PC-3 (cell line): ENCODE measurements around the gene CDC42EP5. TPM values are rescaled to one million over a fixed set of nuclear protein-coding genes. Genes with fewer than 3 reads are reported as not detected.

ENCODE experiments used
- ATAC-seq: fragments of 200-7000 bp; cut with Tn5 transposase; 2 replicates; pipeline ENCODE4 v1.9.1; 2020; ENCODE audit warnings: mild to moderate bottlenecking, moderate library complexity
- BruUV-seq: library from RNA; stranded (reverse); fragments of 400-500 nt; replicated peaks from 2 replicates; lab custom pipeline; 2021; lab: Mats Ljungman, UMichigan
- CTCF ChIA-PET: fragments of 300-600 bp; sonication (Branson Sonifier 250); formaldehyde crosslinking; loops from one replicate; lab custom pipeline; 2022; ENCODE audit warnings: antibody characterized with exemption; lab: Charles Lee
- POLR2A ChIA-PET: fragments of 300-600 bp; sonication (Branson Sonifier 250); formaldehyde crosslinking; loops from one replicate; lab custom pipeline; 2022; ENCODE audit warnings: antibody characterized with exemption; ENCODE audit not compliant: unreplicated experiment; lab: Charles Lee
- DNase-seq: peaks from one replicate; pipeline ENCODE4 v3.0.0-alpha.2; 2015
- H2AFZ ChIP-seq: fragments of 300-600 bp; sonication (generic); 2 replicates; pipeline ENCODE4 v1.6.0; 2016; ENCODE audit warnings: antibody characterized with exemption, low read length
- H3F3A ChIP-seq: fragments of 300-600 bp; sonication (generic); one replicate; pipeline ENCODE4 v1.6.0; 2017; ENCODE audit warnings: antibody characterized with exemption, low read length, control low read depth, mild to moderate bottlenecking; ENCODE audit not compliant: unreplicated experiment
- H3K27ac ChIP-seq: fragments of 300-600 bp; sonication (generic); 2 replicates; pipeline ENCODE4 v1.5.1; 2016; ENCODE audit warnings: mild to moderate bottlenecking, low read length
- H3K27me3 ChIP-seq: fragments of 300-600 bp; sonication (generic); 2 replicates; pipeline ENCODE4 v1.6.1; 2016; ENCODE audit warnings: low read length, mixed read lengths
- H3K36me3 ChIP-seq: fragments of 300-600 bp; sonication (generic); 2 replicates; pipeline ENCODE4 v1.6.1; 2016; ENCODE audit warnings: low read depth, mixed run types, low read length, mixed read lengths
- H3K4me1 ChIP-seq: fragments of 300-600 bp; sonication (generic); 2 replicates; pipeline ENCODE4 v1.5.1; 2016; ENCODE audit warnings: low read length; ENCODE audit not compliant: insufficient read depth
- H3K4me2 ChIP-seq: fragments of 300-600 bp; sonication (generic); 2 replicates; pipeline ENCODE4 v1.6.0; 2016; ENCODE audit warnings: low read length
- H3K4me3 ChIP-seq: fragments of 300-600 bp; sonication (generic); 2 replicates; pipeline ENCODE4 v1.5.1; 2016; ENCODE audit warnings: mild to moderate bottlenecking, low read length, mixed read lengths
- H3K79me2 ChIP-seq: fragments of 300-600 bp; sonication (generic); 2 replicates; pipeline ENCODE4 v1.6.1; 2017; ENCODE audit warnings: low read length, mixed read lengths
- H3K9ac ChIP-seq: fragments of 300-600 bp; sonication (generic); 2 replicates; pipeline ENCODE4 v1.6.0; 2016; ENCODE audit warnings: mild to moderate bottlenecking, low read length
- H3K9me2 ChIP-seq: fragments of 300-600 bp; sonication (generic); replicated peaks from 2 replicates; pipeline ENCODE4 v1.6.1; 2016; ENCODE audit warnings: mixed run types, low read length, mixed read lengths
- H3K9me3 ChIP-seq: fragments of 300-600 bp; sonication (generic); 2 replicates; pipeline ENCODE4 v1.6.1; 2016; ENCODE audit warnings: low read length, mixed read lengths
- H4K20me1 ChIP-seq: fragments of 300-600 bp; sonication (generic); 2 replicates; pipeline ENCODE4 v1.6.1; 2016; ENCODE audit warnings: low read length, mixed read lengths
- EZH2 ChIP-seq: fragments of 300-600 bp; sonication (generic); IDR thresholded peaks from one replicate; pipeline ENCODE4 v1.6.1; 2017; ENCODE audit warnings: antibody characterized with exemption, mild to moderate bottlenecking, low read length; ENCODE audit not compliant: unreplicated experiment
- EZH2phosphoT487 ChIP-seq: fragments of 300-600 bp; sonication (generic); IDR thresholded peaks from 2 replicates; pipeline ENCODE4 v1.6.1; 2018; ENCODE audit warnings: mild to moderate bottlenecking, antibody characterized with exemption, low read length, borderline replicate concordance
- intact Hi-C: fragments of 100-400 bp; cut with micrococcal nuclease; formaldehyde crosslinking; loops from 2 replicates; pipeline ENCODE4 v1.9.0; 2023
- total RNA-seq: library from RNA; depleted of rRNA; stranded (reverse); fragments of >200 nt; gene quantifications from 2 replicates; pipeline ENCODE4 v1.2.3, GENCODE V29; 2014
- TF ChIP-seq, protein P1 (sequence below): fragments of 300-600 bp; sonication (generic); conservative IDR thresholded peaks from 2 replicates; pipeline ENCODE4 v1.5.1; 2017; ENCODE audit warnings: antibody characterized with exemption, low read depth, mild to moderate bottlenecking, low read length

The CDC42EP5 gene
- total RNA-seq, 1 experiment from 2014 or later, result 0.73 TPM

- DNase-seq (no peak), ATAC-seq (no peak)
- BruUV-seq, result no TSS peak
- Histone ChIP-seq H3K9me3 (no peaks in the 10 kb centered on the region), H4K20me1 (no peaks in the 10 kb centered on the region), H3K9me2 (no peaks in the 10 kb centered on the region), H3K4me3 (no peak overlapping the region), H3K27ac (no peak overlapping the region), H3F3A (no peaks in the 10 kb centered on the region), H3K27me3 (no peaks in the 10 kb centered on the region), H3K4me1 (no peaks in the 10 kb centered on the region), H2AFZ (no peak overlapping the region), H3K79me2 (no peaks in the 10 kb centered on the region), H3K36me3 (no peaks in the 10 kb centered on the region), H3K4me2 (no peak overlapping the region), H3K9ac (no peak overlapping the region)
- TF ChIP-seq, protein P1, sequence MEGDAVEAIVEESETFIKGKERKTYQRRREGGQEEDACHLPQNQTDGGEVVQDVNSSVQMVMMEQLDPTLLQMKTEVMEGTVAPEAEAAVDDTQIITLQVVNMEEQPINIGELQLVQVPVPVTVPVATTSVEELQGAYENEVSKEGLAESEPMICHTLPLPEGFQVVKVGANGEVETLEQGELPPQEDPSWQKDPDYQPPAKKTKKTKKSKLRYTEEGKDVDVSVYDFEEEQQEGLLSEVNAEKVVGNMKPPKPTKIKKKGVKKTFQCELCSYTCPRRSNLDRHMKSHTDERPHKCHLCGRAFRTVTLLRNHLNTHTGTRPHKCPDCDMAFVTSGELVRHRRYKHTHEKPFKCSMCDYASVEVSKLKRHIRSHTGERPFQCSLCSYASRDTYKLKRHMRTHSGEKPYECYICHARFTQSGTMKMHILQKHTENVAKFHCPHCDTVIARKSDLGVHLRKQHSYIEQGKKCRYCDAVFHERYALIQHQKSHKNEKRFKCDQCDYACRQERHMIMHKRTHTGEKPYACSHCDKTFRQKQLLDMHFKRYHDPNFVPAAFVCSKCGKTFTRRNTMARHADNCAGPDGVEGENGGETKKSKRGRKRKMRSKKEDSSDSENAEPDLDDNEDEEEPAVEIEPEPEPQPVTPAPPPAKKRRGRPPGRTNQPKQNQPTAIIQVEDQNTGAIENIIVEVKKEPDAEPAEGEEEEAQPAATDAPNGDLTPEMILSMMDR, result no peak
- no peak for TF ChIP-seq EZH2phosphoT487
- no peak for TF ChIP-seq EZH2
- intact Hi-C loops, result no loop called here
- ChIA-PET POLR2A (no interaction called here), CTCF (no interaction called here)
Observed at GRCh38 chr19:54418930-54419800, 53.9 kb downstream of the CDC42EP5 start.

- Histone ChIP-seq H3K36me3 (no peaks in the 10 kb centered on the region), H3K4me1 (no peaks in the 10 kb centered on the region), H4K20me1 (no peaks in the 10 kb centered on the region), H3F3A (no peaks in the 10 kb centered on the region), H3K9me3 (no peaks in the 10 kb centered on the region), H2AFZ (no peak overlapping the region), H3K79me2 (no peaks in the 10 kb centered on the region), H3K4me2 (no peak overlapping the region), H3K27me3 (no peaks in the 10 kb centered on the region), H3K9me2 (no peaks in the 10 kb centered on the region), H3K9ac (no peak overlapping the region), H3K27ac (no peak overlapping the region), H3K4me3 (no peak overlapping the region)
- ChIA-PET POLR2A (no interaction called here), CTCF (no interaction called here)
- DNase-seq (no peak), ATAC-seq (no peak)
- no TSS peak for BruUV-seq
- intact Hi-C loops, result no loop called here
- no peak for TF ChIP-seq EZH2
- TF ChIP-seq EZH2phosphoT487, result no peak
- TF ChIP-seq, protein P1, result no peak
Observed at GRCh38 chr19:54418030-54418929, 54.8 kb downstream of the CDC42EP5 start.
